Pancreas (tissue), 10 donors: Measurements from ENCODE around the gene TSPEAR. TPM values are rescaled to one million over a fixed set of nuclear protein-coding genes. Genes with fewer than 3 reads are reported as not detected.

Experiments used
- ATAC-seq, 4 donors: fragments of 200-7000 bp; cut with Tn5 transposase; one replicate each; pipeline versions ENCODE4 v1.8.0 to v1.9.1; 2020; ENCODE audit warnings: mild to moderate bottlenecking in 4 of 4, moderate library complexity in 4 of 4
- DNase-seq, 6 donors: peaks; one replicate each; pipeline ENCODE4 v3.0.0-alpha.2; 2020
- FAIRE-seq: peaks from 2 replicates; lab custom pipeline; 2012; peaks lifted over from hg19 to GRCh38; lab: Jason Lieb, UNC
- H3K27ac ChIP-seq, 4 donors: fragments of 200-600 bp; sonication (generic); 1 replicate in 3 of 4; 2 replicates in 1 of 4; pipeline versions ENCODE4 v1.5.0 to v1.8.0; 2020
- H3K27me3 ChIP-seq, 4 donors: fragments of 200-600 bp; one replicate each; pipeline ENCODE4 v1.8.0; 2021
- H3K36me3 ChIP-seq, 3 donors: fragments of 200-600 bp; sonication (generic) in 1 of 3; one replicate each; pipeline versions ENCODE4 v1.5.0 to v1.8.0; 2020 to 2021
- H3K4me1 ChIP-seq, 3 donors: fragments of 200-600 bp; one replicate each; pipeline ENCODE4 v1.8.0; 2021
- H3K4me3 ChIP-seq, 4 donors: fragments of 200-600 bp; sonication (generic) in 2 of 4; one replicate each; pipeline versions ENCODE4 v1.5.0 to v1.8.0; 2020 to 2021
- H3K9me3 ChIP-seq, 4 donors: fragments of 200-600 bp; one replicate each; pipeline ENCODE4 v1.8.0; 2021
- WGBS, 2 donors: extraction: QIAGEN DNeasy Blood & Tissue Kit; methylation state at CpG; one replicate each; pipeline ENCODE4 v1.1.7; 2013; 5-methylcytosine and 5-hydroxymethylcytosine counted together
- intact Hi-C, 3 donors: fragments of 100-400 bp; cut with DNase I; formaldehyde crosslinking; loops; one replicate each; pipeline versions ENCODE4 v1.11.1 to v1.14.2; 2022
- polyA plus RNA-seq, 2 donors: library from polyadenylated mRNA; stranded (reverse); fragments of 200-250 nt; gene quantifications; one replicate each; pipeline ENCODE4 v1.2.3, GENCODE V29; 2013
- total RNA-seq, 6 donors: library from RNA; stranded (reverse); fragmentation: NEBNext Ultra II Directional in 4 of 6; extraction: Animal tissue kit (Norgen Biotek cat#: 25700) in 4 of 6; gene quantifications; one replicate each; pipeline versions ENCODE4 v1.2.1 to v1.2.4, GENCODE V29; 2021 to 2023
- TF ChIP-seq, protein P1 (sequence below), 4 donors: fragments of 200-600 bp; sonication (generic) in 3 of 4; IDR thresholded peaks; one replicate each; pipeline versions ENCODE4 v1.5.0 to v1.8.0; 2021; ENCODE audit warnings: antibody characterized with exemption in 4 of 4
- donor health status: healthy with polysubstance abuse.
- donor health status: DM: no; HTN: no; CAD: no; lungs with moderate emphysema.
- donor health status: DM: no; HTN: no; CAD: no.
- donor health status: control.
- donor health status: control.
- donor health status: Bipolar disorder and iron deficiency.
- donor health status: DM: yes; HTN: yes; CAD: no.
- donor health status: DM: no; HTN: no; CAD: no.
- donor health status: DM: no; HTN: no; CAD: no.
- donor health status: DM: yes; HTN: yes; CAD: no.

TSPEAR gene
- total RNA-seq (under 1 TPM in 5 of 6 donors, not detected in 1; 0.05 to 0.31 (median 0.17) TPM), polyA plus RNA-seq (1 to 10 TPM in 1 of 2 donors, under 1 TPM in 1; 0.42 to 1.4 TPM)

DNA sequence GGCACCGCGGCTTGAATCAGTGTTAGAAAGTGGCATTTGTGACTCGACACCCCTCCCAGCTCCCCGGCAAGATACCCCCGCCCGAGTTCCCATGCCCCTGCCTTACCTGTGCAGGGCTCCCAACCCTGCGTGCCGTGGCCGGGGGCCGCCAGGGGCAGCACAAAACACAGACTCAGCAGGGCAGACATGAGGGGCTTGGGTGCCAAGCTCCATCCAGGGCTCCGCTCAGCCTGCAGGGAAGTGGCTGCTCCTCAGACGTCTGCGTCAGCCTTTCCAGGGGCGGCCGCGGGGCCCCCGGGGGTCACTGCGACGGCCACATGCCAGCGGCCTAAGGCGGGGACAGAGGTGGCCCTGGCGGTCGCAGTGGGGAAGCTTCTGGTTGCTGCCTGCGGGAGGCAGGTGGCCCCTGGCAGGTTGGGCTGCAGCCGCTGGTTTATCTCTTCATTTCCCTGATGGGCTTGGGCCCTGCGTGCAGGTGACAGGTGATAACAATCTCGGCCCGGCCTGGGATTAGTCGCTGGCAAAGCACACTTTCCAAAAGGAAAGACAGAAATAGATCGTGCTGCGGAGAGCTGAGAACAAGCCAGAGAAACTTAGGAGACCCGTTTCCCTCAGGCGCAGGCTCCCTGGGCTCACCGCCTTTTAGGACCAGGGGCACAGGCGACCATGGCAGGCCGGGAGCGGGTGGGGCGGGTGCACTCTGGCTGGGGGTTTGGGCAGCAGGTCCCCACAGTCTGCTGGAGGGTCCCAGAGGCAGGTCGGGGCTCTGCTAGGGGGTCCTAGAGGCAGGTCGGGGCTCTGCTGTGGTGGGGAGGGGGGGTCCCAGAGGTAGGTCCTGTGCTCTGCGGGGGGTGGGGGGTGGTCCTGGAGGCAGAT, at the start of gene TSPEAR:
TSS of gene TSPEAR (minus strand) at position 246 of the 876 bp plus-strand sequence. CDS start at position 188, 58 bp downstream.
- Histone ChIP-seq H3K27me3 (peaks cover 0 to 35% (median 3%) of the 10 kb centered on the region in 4 donors), H3K4me3 (no peak within 1 kb of the TSS), H3K27ac (no peak within 1 kb of the TSS), H3K4me1 (no peaks in the 10 kb centered on the region), H3K36me3 (no peaks in the 10 kb centered on the region), H3K9me3 (no peaks in the 10 kb centered on the region)
- FAIRE-seq: no peak
- DNase-seq: peak in 2 of 6 donors; percentile 52 to 59
- 0 to 4% methylated on average over 36 to 41 of the region's 41 CpGs for WGBS, 2 donors
- TF ChIP-seq, protein P1, sequence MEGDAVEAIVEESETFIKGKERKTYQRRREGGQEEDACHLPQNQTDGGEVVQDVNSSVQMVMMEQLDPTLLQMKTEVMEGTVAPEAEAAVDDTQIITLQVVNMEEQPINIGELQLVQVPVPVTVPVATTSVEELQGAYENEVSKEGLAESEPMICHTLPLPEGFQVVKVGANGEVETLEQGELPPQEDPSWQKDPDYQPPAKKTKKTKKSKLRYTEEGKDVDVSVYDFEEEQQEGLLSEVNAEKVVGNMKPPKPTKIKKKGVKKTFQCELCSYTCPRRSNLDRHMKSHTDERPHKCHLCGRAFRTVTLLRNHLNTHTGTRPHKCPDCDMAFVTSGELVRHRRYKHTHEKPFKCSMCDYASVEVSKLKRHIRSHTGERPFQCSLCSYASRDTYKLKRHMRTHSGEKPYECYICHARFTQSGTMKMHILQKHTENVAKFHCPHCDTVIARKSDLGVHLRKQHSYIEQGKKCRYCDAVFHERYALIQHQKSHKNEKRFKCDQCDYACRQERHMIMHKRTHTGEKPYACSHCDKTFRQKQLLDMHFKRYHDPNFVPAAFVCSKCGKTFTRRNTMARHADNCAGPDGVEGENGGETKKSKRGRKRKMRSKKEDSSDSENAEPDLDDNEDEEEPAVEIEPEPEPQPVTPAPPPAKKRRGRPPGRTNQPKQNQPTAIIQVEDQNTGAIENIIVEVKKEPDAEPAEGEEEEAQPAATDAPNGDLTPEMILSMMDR (IDR thresholded peaks at IDR 0.05): no peak
- intact Hi-C loops: no loop called here
- ATAC-seq: peak in 3 of 4 donors; percentile 30 to 72 (median 67)

DNA sequence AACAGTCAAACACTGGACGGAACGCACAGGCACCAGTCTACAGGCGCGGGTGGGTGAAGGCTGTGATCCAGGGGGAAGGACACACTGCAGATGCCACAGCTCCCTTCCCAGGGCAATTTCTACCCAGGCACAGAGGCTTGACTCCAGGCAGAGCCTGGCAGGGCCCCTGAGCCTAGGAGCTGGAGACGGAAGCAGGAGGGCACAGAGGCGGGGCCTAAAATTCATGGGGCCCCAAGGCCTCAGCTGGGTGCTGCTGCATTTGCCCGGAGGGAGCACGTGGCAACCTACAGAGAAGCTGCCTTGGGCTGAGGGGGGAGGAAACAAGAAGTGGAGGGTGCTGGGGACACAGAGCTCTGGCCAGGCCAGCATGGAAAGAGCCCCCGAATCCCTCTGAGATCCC, 49.0 kb upstream of the TSPEAR start:
- DNase-seq: peak in 1 of 6 donors; percentile 4
- intact Hi-C loops: no loop called here

DNA sequence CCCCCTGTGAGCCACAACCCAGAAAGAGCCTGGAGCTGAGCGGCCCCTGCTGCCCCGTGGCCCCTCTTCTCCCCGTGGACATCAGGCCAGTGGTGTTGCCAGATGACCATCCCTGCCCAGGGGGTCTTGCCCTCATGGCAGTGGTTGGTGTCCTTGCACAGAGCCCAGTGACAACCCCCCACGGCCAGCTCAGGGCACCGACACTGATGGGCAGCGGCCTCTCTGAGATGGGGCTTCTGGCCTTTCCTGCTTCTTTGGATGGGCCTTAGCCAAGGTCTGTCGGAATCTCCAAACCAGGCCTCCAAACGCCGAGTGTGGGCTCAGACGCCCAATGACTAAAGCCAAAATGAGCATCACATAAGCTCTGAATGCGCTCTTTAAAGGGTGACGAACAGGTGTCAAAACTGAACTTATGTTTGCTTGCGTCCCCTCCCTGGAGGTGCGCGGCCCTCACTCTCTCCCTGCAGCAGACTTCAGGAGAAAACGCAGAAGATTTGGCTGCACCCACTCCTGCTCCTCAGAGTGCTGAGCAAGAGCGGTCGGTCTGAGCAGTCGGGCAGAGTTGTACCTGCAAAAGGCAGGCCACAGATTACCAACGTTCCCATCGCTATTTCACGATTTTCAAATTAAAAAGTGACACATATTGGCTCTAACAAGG, 48.4 kb upstream of the TSPEAR start:
- ATAC-seq (no peak), FAIRE-seq (no peak)
- no peaks in the 10 kb centered on the region for H3K36me3 ChIP-seq

More for the DNA sequence above, 49.0 kb upstream of the TSPEAR start:
- H3K4me3 ChIP-seq: no peak overlapping the region
- no peaks in the 10 kb centered on the region for H3K27me3 ChIP-seq
- no peak overlapping the region for H3K27ac ChIP-seq
- WGBS, 2 donors: 85 to 86% methylated on average over 9 of the region's 9 CpGs
- FAIRE-seq (no peak), ATAC-seq (no peak)
- TF ChIP-seq, protein P1 (IDR thresholded peaks at IDR 0.05): no peak
- H3K9me3 ChIP-seq: no peaks in the 10 kb centered on the region
- no peaks in the 10 kb centered on the region for H3K4me1 ChIP-seq
- H3K36me3 ChIP-seq: no peaks in the 10 kb centered on the region

DNA sequence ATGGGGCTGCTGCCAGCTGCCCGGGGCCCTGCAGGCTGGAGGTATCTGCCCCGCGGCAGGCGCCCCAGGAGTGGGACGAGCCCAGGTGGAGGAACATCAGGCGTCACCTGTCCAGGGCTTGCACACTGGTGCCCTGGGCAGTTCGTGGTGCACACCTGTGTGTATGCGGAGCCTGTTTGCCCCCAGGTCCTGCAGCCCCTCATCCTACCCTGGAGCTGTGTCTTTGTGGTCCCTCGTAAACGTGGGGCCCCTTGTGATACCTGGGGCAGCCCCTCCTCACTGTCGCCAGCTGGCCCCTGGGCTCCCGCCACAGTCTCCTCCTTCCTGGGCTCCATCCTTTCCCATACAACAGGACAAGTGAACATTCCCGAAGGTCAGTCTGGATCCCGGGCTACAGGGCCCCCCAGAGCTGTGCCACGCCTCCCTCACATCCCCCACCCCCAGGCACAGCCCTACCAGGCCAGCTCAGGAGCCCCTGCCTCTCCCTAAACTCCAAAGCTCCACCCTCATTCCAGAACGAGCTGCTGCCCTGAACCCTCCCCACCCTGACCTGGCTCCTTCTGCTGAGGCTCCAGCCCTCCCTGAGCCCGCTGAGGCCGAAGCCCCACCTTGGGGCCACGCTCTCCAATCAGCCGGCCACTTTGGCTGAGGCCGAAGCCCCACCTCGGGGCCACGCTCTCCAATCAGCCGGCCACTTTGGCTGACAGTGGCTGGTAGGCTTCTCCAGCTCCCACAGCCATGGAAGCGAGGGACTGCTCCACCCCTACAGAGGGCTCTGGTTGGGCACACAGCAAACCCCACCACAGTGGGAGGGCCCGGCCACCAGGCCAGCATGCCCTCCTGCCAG, 47.6 kb upstream of the TSPEAR start:
- ATAC-seq (no peak), DNase-seq (no peak), FAIRE-seq (no peak)
- TF ChIP-seq, protein P1 (IDR thresholded peaks at IDR 0.05): no peak
- no peak overlapping the region for H3K27ac ChIP-seq
- no peak overlapping the region for H3K4me3 ChIP-seq
- WGBS, 2 donors: 52 to 68% methylated on average over 22 to 26 of the region's 26 CpGs
- no peaks in the 10 kb centered on the region for H3K4me1 ChIP-seq
- H3K27me3 ChIP-seq: no peaks in the 10 kb centered on the region
- H3K36me3 ChIP-seq: no peaks in the 10 kb centered on the region
- intact Hi-C loops: no loop called here
- H3K9me3 ChIP-seq: no peaks in the 10 kb centered on the region

More for the DNA sequence above, 48.4 kb upstream of the TSPEAR start:
- Histone ChIP-seq H3K4me1 (no peaks in the 10 kb centered on the region), H3K9me3 (no peaks in the 10 kb centered on the region), H3K27me3 (no peaks in the 10 kb centered on the region), H3K27ac (no peak overlapping the region), H3K4me3 (no peak overlapping the region)
- peak in 1 of 6 donors; percentile 2 for DNase-seq
- intact Hi-C loops: no loop called here
- TF ChIP-seq, protein P1 (IDR thresholded peaks at IDR 0.05): no peak
- 73 to 93% methylated on average over 21 to 22 of the region's 22 CpGs for WGBS, 2 donors
